CD4-positive, alpha-beta T cell treated with Interferon gamma for 1 hour (primary cell): ENCODE measurements around the gene KRT76.
"Not testable (repeated sequence)": the region's sequence is repeated elsewhere in the genome, so short reads cannot be mapped to it uniquely, and the experiment has no call there.

ENCODE experiments used
- DNase-seq: peaks from one replicate; pipeline ENCODE4 v3.0.0-alpha.2; 2020

KRT76 gene

GRCh38 chr12:52796839-52797528 lies 19.8 kb upstream of the KRT76 start:
- DNase-seq, result no peak

GRCh38 chr12:52796429-52796794 lies 19.3 kb upstream of the KRT76 start:
- no peak for DNase-seq

- no peak for DNase-seq
These were observed 18.7 kb upstream of the KRT76 start, which contains the start of gene KRT3 for GRCh38 chr12:52795694-52796428. TSS of gene KRT3 (minus strand) at chr12:52796117. CDS start at chr12:52796042, 75 bp downstream.

GRCh38 chr12:52795332-52795674 lies 18.2 kb upstream of the KRT76 start:
- not testable (repeated sequence) for DNase-seq

GRCh38 chr12:52794479-52795331 lies 17.6 kb upstream of the KRT76 start:
- no peak for DNase-seq

- no peak for DNase-seq
These were observed 15.3 kb upstream of the KRT76 start for GRCh38 chr12:52792185-52793029.

GRCh38 chr12:52791271-52792184 lies 14.4 kb upstream of the KRT76 start:
- DNase-seq, result no peak

GRCh38 chr12:52790427-52791270 lies 13.5 kb upstream of the KRT76 start:
- DNase-seq, result no peak

GRCh38 chr12:52789637-52790426 lies 12.7 kb upstream of the KRT76 start:
- DNase-seq, result no peak

GRCh38 chr12:52788876-52789636 lies 11.9 kb upstream of the KRT76 start:
- no peak for DNase-seq

- no peak for DNase-seq
These were observed 11.2 kb upstream of the KRT76 start for GRCh38 chr12:52788192-52788875.

GRCh38 chr12:52787324-52788191 lies 10.4 kb upstream of the KRT76 start:
- no peak for DNase-seq

- no peak for DNase-seq
These were observed 7.8 kb upstream of the KRT76 start for GRCh38 chr12:52784909-52785308.

GRCh38 chr12:52783563-52784316 lies 6.6 kb upstream of the KRT76 start:
- DNase-seq, result no peak

- DNase-seq, result no peak
These were observed 5.4 kb upstream of the KRT76 start for GRCh38 chr12:52782502-52782901.

GRCh38 chr12:52781399-52782082 lies 4.4 kb upstream of the KRT76 start:
- DNase-seq, result no peak
